Neuronal stem cell (in vitro differentiated cells): ENCODE results near the gene ACY1.

Experiments
- DNase-seq: peaks from one replicate; pipeline ENCODE4 v3.0.0-alpha.2; 2013; ENCODE audit warnings: low spot score
- H2AFZ ChIP-seq: one replicate; pipeline ENCODE4 v1.6.1; 2013; ENCODE audit warnings: mild to moderate bottlenecking, low read length, inconsistent platforms
- H2AK5ac ChIP-seq: 2 replicates; pipeline ENCODE4 v1.6.1; 2013; ENCODE audit warnings: low read depth, mild to moderate bottlenecking, inconsistent platforms, low read length, moderate library complexity, mixed read lengths
- H2BK120ac ChIP-seq: 2 replicates; pipeline ENCODE4 v1.6.1; 2013; ENCODE audit warnings: low read depth, mild to moderate bottlenecking, inconsistent platforms, low read length, moderate library complexity, mixed read lengths
- H2BK12ac ChIP-seq: one replicate; pipeline ENCODE4 v1.6.1; 2013; ENCODE audit warnings: low read length, inconsistent platforms
- H2BK15ac ChIP-seq: 2 replicates; pipeline ENCODE4 v1.6.1; 2013; ENCODE audit warnings: mild to moderate bottlenecking, low read length, inconsistent platforms, mixed read lengths
- H2BK5ac ChIP-seq: one replicate; pipeline ENCODE4 v1.6.1; 2013; ENCODE audit warnings: inconsistent platforms, mild to moderate bottlenecking, low read length, moderate library complexity
- H3K14ac ChIP-seq: one replicate; pipeline ENCODE4 v1.6.1; 2013; ENCODE audit warnings: low read length, inconsistent platforms
- H3K18ac ChIP-seq: 2 replicates; pipeline ENCODE4 v1.6.1; 2013; ENCODE audit warnings: low read length, inconsistent platforms
- H3K23ac ChIP-seq: 2 replicates; pipeline ENCODE4 v1.6.1; 2013; ENCODE audit warnings: low read depth, mild to moderate bottlenecking, mixed read lengths, low read length, inconsistent platforms; ENCODE audit not compliant: poor library complexity
- H3K27ac ChIP-seq: replicated peaks from 3 replicates; pipeline ENCODE4 v1.5.1; 2013; ENCODE audit warnings: low read length, inconsistent platforms
- H3K27me3 ChIP-seq, 3 experiments: 2 replicates each; pipeline ENCODE4 v1.6.1; 2013; ENCODE audit warnings: low read length in 3 of 3, mild to moderate bottlenecking in 2 of 3, inconsistent platforms in 1 of 3, low read depth in 1 of 3, mixed read lengths in 1 of 3, moderate library complexity in 1 of 3; ENCODE audit not compliant: control insufficient read depth in 3 of 3, insufficient read depth in 3 of 3
- H3K36me3 ChIP-seq, 2 donors: replicated peaks in 1 of 2; 2 replicates each; pipeline ENCODE4 v1.6.1; 2013; ENCODE audit warnings: low read length in 2 of 2; ENCODE audit not compliant: control insufficient read depth in 2 of 2, insufficient read depth in 2 of 2
- H3K4ac ChIP-seq: 2 replicates; pipeline ENCODE4 v1.6.1; 2013; ENCODE audit warnings: inconsistent platforms, mild to moderate bottlenecking, low read length, moderate library complexity
- H3K4me1 ChIP-seq, 2 donors: 1 replicate in 1 of 2; 2 replicates in 1 of 2; pipeline ENCODE4 v1.6.1; 2013; ENCODE audit warnings: low read length in 2 of 2, low read depth in 1 of 2; ENCODE audit not compliant: control insufficient read depth in 2 of 2, insufficient read depth in 1 of 2
- H3K4me2 ChIP-seq: one replicate; pipeline ENCODE4 v1.6.1; 2013; ENCODE audit warnings: mild to moderate bottlenecking, low read length, inconsistent platforms; ENCODE audit not compliant: insufficient read depth, poor library complexity, severe bottlenecking
- H3K4me3 ChIP-seq, 2 donors: 2 replicates each; pipeline ENCODE4 v1.5.1; 2013; ENCODE audit warnings: low read length in 2 of 2, mild to moderate bottlenecking in 2 of 2, inconsistent platforms in 1 of 2, moderate library complexity in 1 of 2
- H3K79me1 ChIP-seq: one replicate; pipeline ENCODE4 v1.6.1; 2013; ENCODE audit warnings: low read depth, mild to moderate bottlenecking, inconsistent platforms, low read length, moderate library complexity
- H3K9ac ChIP-seq: one replicate; pipeline ENCODE4 v1.6.1; 2013; ENCODE audit warnings: mild to moderate bottlenecking, low read depth, low read length, inconsistent platforms; ENCODE audit not compliant: poor library complexity
- H3K9me3 ChIP-seq, 2 donors: replicated peaks in 1 of 2; 2 replicates each; pipeline versions ENCODE3 to v1.6.1; 2013; ENCODE audit warnings: low read length in 2 of 2, mild to moderate bottlenecking in 2 of 2, inconsistent platforms in 1 of 2, low read depth in 1 of 2, mixed read lengths in 1 of 2, moderate library complexity in 1 of 2; ENCODE audit not compliant: control insufficient read depth in 2 of 2, insufficient read depth in 1 of 2
- H4K8ac ChIP-seq: one replicate; pipeline ENCODE4 v1.6.1; 2013; ENCODE audit warnings: low read depth, mild to moderate bottlenecking, inconsistent platforms, low read length, moderate library complexity
- H4K91ac ChIP-seq: one replicate; pipeline ENCODE4 v1.6.1; 2013; ENCODE audit warnings: low read length, low read depth, mild to moderate bottlenecking, inconsistent platforms; ENCODE audit not compliant: poor library complexity
- WGBS, 2 donors: extraction: QIAGEN DNeasy Blood & Tissue Kit; methylation state at CpG; one replicate each; pipeline ENCODE4 v1.1.7; 2013; ENCODE audit warnings: missing lambda C conversion rate in 2 of 2, mixed read lengths in 1 of 2; ENCODE audit not compliant: insufficient read length in 2 of 2, insufficient replicate concordance in 1 of 2; ENCODE audit errors: extremely low coverage in 2 of 2; 5-methylcytosine and 5-hydroxymethylcytosine counted together

The ACY1 gene

GRCh38 chr3:51941798-51942602, 41.3 kb upstream of the ACY1 start, which contains the start of the genes PARP3 and RRP9:
PARP3 (plus strand) TSS chr3:51942363; CDS start chr3:51943356, 993 bp downstream.
RRP9 (minus strand) TSS chr3:51941904; CDS start chr3:51941867, 37 bp downstream.
- Histone ChIP-seq H2AK5ac (peak within 1 kb of the TSS; percentile 10), H3K27me3 (no peaks in the 10 kb centered on the region), H3K9ac (peak within 1 kb of the TSS; percentile 83), H2BK15ac (peak within 1 kb of the TSS; percentile 47), H3K23ac (peak within 1 kb of the TSS; percentile 75), H2BK12ac (peak within 1 kb of the TSS; percentile 91), H3K27ac (no peak within 1 kb of the TSS), H3K4me3 (peak within 1 kb of the TSS; percentile 56 to 90), H3K36me3 (peaks cover 10 to 24% of the 10 kb centered on the region in 2 donors), H3K79me1 (peaks cover 5% of the 10 kb centered on the region), H4K8ac (peak within 1 kb of the TSS; percentile 74), H2BK5ac (peak within 1 kb of the TSS; percentile 26), H3K14ac (peak within 1 kb of the TSS; percentile 58), H3K4me2 (peak within 1 kb of the TSS; percentile 86), H3K18ac (peak within 1 kb of the TSS; percentile 86), H4K91ac (peak within 1 kb of the TSS; percentile 39), H2BK120ac (peak within 1 kb of the TSS; percentile 52), H3K4me1 (peaks cover 7% of the 10 kb centered on the region in 2 donors), H3K4ac (peak within 1 kb of the TSS; percentile 19), H2AFZ (peak within 1 kb of the TSS; percentile 96), H3K9me3 (no peaks in the 10 kb centered on the region)
- peak; percentile 100 for DNase-seq
- no CpG with 5 or more reads among the region's 67 CpGs for WGBS, 2 donors

GRCh38 chr3:51942603-51943450, 40.5 kb upstream of the ACY1 start:
- no CpG with 5 or more reads among the region's 17 CpGs for WGBS, 2 donors
- H3K4me1 ChIP-seq = peaks cover 7% of the 10 kb centered on the region in 2 donors
- peaks cover 5 to 15% of the 10 kb centered on the region in 2 donors for H3K36me3 ChIP-seq
- peak overlapping the region; percentile 26 for H2BK5ac ChIP-seq
- peak overlapping the region; percentile 75 for H3K23ac ChIP-seq
- H2AFZ ChIP-seq = peak overlapping the region; percentile 96
- H3K9me3 ChIP-seq = no peaks in the 10 kb centered on the region
- H2AK5ac ChIP-seq = peak overlapping the region; percentile 10
- H3K9ac ChIP-seq = no peak overlapping the region
- H2BK120ac ChIP-seq = peak overlapping the region; percentile 52
- peak overlapping the region; percentile 86 for H3K18ac ChIP-seq
- no peaks in the 10 kb centered on the region for H3K27me3 ChIP-seq
- peak overlapping the region; percentile 37 to 42 for H3K4me3 ChIP-seq
- peak overlapping the region; percentile 39 for H4K91ac ChIP-seq
- H2BK12ac ChIP-seq = peak overlapping the region; percentile 91
- peaks cover 5% of the 10 kb centered on the region for H3K79me1 ChIP-seq
- peak overlapping the region; percentile 74 for H4K8ac ChIP-seq
- no peak for DNase-seq
- peak overlapping the region; percentile 58 for H3K14ac ChIP-seq
- H2BK15ac ChIP-seq = peak overlapping the region; percentile 47
- peak overlapping the region; percentile 75 for H3K4me2 ChIP-seq
- H3K27ac ChIP-seq = no peak overlapping the region
- no peak overlapping the region for H3K4ac ChIP-seq

- Histone ChIP-seq H2AK5ac (peak overlapping the region; percentile 10), H3K4me1 (peaks cover 7% of the 10 kb centered on the region in 2 donors), H3K4me2 (no peak overlapping the region)
Observed at GRCh38 chr3:51943451-51944391, 39.6 kb upstream of the ACY1 start.

More at GRCh38 chr3:51943451-51944391, 39.6 kb upstream of the ACY1 start:
- peaks cover 0 to 7% of the 10 kb centered on the region in 2 donors for H3K36me3 ChIP-seq
- peaks cover 0 to 2% of the 10 kb centered on the region in 2 donors for H3K9me3 ChIP-seq
- H3K4me3 ChIP-seq = no peak overlapping the region
- H3K14ac ChIP-seq = peak overlapping the region; percentile 40
- H2BK5ac ChIP-seq = peak overlapping the region; percentile 56
- peak overlapping the region; percentile 47 for H2BK15ac ChIP-seq
- H3K27ac ChIP-seq = no peak overlapping the region
- DNase-seq = no peak
- peaks cover 5% of the 10 kb centered on the region for H3K79me1 ChIP-seq
- H3K18ac ChIP-seq = no peak overlapping the region
- H3K23ac ChIP-seq = no peak overlapping the region
- peak overlapping the region; percentile 56 for H4K91ac ChIP-seq
- H2BK12ac ChIP-seq = no peak overlapping the region
- H3K27me3 ChIP-seq = peaks cover 0 to 2% (median 0%) of the 10 kb centered on the region in 3 experiments
- H2BK120ac ChIP-seq = peak overlapping the region; percentile 52
- H3K4ac ChIP-seq = no peak overlapping the region
- WGBS, 2 donors = no CpG with 5 or more reads among the region's 21 CpGs
- H4K8ac ChIP-seq = no peak overlapping the region
- peak overlapping the region; percentile 96 for H2AFZ ChIP-seq
- no peak overlapping the region for H3K9ac ChIP-seq
